Superior temporal gyrus (tissue), 1 donor: ENCODE results near the gene IP6K3.

Source experiments
- DNase-seq: peaks from one replicate; pipeline ENCODE4 v3.0.0-alpha.2; 2016; ENCODE audit errors: extremely low spot score

The IP6K3 gene

DNA sequence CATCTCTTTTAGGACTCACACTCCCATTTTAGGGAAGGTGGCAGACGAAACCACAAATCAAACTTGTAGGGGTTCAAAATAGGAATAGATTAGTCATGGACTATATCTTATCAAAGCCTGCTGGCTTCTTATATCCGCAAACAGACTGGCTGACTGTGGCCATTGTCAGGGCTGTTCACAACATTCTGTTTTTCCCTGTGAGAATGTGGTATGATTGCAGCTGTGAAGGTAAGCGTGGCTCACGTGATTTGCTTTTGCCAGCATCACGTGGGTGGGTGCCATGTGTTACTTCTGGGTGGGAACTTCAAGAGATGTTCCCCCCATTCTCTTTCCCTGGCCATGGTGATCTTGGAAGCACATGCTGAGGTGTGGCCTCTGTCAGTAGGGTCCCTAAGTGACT lies 5.9 kb downstream of the IP6K3 start:
- no peak for DNase-seq

DNA sequence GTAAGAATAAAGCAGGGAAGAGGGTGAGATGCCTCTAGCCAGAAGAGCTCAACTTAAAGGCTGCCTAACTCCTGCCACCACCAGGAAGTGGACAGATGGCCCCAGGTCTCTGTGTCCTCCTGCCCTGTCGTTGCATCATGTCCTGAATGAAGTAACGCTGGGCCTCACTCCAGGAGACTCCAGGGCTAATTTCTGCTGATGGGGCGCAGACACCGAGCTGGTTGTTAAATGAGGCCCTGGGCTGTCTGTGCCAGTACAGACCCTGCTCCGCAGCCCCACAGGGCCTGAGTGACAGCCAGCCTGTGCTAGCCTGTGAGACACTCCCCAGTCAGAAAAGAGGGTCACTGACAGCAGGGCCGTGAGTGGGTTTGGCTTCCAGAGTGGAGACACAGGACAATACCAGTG lies 6.5 kb downstream of the IP6K3 start:
- DNase-seq: no peak

- DNase-seq: no peak
Measured at GRCh38 chr6:33739571-33739970, 7.1 kb downstream of the IP6K3 start.

GRCh38 chr6:33738879-33739278 lies 7.8 kb downstream of the IP6K3 start:
- no peak for DNase-seq

DNA sequence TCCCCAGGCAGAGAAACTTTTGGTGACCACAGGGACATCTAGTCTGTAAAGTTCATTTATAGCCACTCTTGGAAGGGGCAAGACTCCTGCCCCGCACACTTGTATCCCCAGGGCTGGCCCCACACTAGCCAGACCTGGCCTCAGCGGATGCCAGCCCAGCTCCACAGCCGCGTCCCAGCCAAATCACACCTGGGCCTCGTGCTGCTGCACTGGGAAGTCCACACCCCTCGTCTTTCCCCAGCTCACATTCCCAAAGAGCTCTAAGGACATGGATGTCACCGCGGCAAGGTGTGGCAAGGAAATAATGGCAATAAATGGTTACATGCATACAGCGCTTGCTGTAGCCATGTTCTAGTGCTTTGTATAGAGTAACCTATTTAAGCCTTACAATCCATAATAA lies 8.6 kb downstream of the IP6K3 start:
- DNase-seq: no peak

DNA sequence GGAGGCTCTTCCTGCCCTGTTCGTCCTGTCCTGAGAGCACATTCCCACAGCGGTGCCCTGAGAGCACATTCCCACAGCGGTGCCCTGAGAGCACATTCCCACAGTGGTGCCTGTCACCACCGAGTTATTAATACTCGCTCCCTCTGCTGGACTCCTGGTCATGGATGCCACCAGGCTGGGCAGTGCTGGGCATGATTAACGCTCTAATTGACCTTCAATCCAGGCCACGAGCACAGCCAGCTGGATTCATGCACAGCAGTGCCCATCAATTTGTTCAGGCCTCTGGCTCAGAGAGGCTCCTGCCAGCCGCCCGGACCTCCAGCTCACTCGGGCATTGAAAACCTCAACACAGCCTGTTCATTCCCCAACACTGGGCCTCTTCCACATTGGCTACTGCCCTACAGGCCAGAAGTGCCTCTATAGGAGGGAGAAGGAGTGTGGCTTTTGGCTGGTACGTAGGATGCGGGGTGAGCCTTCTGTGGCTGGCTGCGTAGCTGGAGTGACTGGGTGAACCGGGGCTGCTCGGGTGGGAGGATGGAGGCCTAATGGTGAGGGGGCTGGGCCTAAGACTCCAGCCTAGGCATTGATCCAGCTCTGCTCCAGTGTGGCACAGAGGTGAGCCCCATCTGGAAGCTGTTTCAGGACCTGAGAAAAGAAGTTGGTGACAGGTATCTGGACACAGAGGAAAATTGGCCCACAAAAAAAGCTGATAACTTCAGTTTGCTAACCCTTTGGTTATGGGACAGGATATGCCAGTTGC lies 9.3 kb downstream of the IP6K3 start:
- no peak for DNase-seq

DNA sequence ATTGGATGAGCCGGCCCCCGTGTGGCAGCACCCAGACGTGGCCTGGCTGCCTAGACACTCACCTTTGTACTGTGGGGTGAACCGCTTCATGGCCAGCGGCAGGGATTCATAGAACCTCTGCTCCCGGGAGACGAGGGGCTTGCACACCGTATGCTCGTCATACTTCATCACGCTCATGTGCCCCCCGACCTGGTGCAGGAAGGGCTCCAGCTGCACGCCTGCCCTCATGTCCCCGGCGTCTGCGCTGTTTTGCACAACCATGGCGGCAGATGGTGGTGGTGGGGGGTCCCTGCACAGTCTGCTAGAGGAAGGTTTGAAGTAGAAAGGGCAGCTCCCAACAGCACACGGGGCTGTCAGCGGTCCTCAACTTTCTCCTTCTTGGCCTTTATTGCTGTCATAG lies 11.5 kb downstream of the IP6K3 start:
- DNase-seq: no peak

GRCh38 chr6:33733709-33734007 lies 13.0 kb downstream of the IP6K3 start:
- DNase-seq: no peak

DNA sequence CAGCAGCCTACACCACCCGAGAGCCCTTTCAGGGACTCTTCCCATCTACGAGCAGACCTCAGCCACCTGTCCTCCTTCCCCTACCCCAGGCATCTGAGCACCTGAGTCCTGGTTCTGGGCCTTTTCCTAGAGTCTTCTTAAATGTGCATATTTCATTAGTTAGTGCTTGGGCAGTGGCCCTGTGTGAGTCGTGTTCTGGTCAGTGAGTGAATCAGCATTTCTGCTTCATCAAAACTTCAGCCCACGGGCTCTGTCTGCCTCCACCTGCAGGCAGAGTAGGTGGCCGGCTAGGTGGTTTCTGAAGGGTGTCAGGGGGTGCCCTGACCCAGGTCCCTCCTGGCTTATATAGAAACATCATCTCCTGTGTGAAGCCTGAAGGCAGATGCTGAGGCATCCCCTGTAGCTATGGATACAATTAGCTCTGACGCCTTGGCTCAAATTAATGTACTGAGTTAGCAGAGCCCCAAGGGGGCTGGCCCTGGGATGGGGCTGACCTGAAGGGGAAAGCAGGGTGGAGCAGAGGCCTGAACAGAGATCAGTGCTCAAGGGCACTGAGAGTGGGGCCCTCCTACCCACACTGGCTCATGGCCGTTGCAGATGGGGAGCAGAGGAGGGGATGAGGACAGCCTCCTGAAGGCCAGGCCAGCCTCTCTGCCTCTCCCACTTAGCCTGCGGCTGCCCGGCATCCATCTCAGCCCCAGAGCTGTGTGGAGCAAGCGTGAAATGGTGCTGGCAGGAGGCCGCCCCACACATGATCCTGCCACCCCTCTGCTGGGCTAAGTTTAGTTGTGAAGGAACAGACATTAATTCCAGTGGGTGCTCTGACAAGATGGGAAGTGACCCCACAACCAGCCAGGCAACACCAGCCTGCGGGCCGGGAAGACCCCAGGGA lies 13.6 kb downstream of the IP6K3 start:
- no peak for DNase-seq

DNA sequence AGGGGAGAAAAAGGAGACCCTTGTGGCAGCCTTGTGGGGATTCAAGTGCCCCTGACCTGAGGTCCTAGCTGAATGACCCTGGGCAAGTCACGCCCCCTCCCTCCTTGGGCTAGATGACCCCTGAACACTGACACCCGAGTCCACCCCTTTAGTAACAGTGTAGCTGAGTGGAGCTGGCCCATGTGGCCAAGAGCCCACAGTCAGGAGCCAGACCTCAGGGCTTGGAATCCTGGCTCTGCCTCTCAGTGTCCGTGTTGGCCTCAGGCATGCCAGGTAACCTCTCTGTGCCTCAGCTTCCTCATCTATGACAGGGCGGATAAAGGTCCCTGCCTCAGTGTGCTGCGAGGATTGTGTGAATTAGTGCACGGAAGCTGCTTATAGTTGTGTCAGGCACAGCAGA lies 14.3 kb downstream of the IP6K3 start:
- DNase-seq: no peak

- no peak for DNase-seq
Measured at GRCh38 chr6:33731751-33732282, 14.9 kb downstream of the IP6K3 start.

GRCh38 chr6:33731035-33731434 lies 15.7 kb downstream of the IP6K3 start:
- no peak for DNase-seq

GRCh38 chr6:33730611-33731010 lies 16.1 kb downstream of the IP6K3 start:
- no peak for DNase-seq

DNA sequence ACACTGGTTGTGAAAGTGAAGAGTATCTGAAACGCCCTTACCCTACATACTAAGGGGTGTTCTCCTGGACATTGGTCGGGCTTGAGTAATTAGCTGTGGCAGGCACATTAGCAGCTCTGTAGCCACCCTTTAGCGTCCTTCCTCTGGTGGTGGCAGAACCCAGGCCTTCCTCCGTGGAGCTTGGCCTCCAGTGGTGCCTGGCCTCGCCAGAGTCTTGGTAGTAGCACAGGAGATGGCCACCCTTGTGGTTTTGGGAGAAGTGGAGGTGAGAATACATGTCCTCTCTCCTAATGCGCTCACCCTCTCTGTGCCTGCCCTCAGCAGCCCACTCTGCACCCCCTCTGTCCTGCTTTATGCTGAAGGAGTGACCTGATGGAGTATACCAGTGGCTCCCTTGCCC lies 17.6 kb downstream of the IP6K3 start:
- no peak for DNase-seq

DNA sequence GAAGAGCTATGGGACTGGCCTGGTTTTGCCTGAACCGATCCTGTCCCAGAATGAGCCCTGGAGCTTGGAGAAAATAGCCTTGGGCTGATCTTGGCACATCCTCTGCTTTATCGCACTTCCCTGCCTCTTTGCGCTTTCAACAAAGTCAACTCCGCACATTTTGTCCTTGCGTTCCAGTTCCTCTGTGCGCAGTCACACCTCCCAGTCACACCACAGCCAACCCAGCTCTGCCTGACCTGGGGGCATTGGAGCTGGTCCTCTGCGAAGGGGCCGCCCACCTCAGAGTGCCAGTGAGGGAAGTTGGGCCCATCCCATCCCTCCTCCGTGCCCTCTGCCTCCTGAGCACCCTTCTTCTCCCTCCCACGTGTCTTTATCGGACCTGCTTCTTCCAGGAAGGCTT lies 18.3 kb downstream of the IP6K3 start:
- DNase-seq: no peak

GRCh38 chr6:33727932-33728331 lies 18.8 kb downstream of the IP6K3 start:
- no peak for DNase-seq

DNA sequence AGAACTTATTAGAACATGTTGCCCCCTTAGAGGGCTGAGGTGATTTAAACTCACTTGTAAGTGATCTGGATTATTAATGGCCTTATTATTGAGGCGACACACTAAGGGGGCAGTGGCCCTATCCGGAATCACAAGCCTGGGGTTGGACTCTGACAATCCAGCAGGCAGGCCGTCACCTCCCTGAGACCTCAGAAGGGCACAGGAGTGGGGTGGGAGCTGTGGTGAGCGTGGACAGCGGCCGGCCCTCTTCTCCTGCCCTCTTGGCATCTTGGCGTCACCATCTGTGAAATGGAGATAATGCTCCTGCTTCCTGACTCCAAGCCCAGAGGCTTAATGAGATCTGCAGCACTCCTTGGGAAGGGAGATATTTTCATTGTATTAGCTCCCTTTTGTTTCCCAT lies 19.6 kb downstream of the IP6K3 start:
- DNase-seq: no peak

DNA sequence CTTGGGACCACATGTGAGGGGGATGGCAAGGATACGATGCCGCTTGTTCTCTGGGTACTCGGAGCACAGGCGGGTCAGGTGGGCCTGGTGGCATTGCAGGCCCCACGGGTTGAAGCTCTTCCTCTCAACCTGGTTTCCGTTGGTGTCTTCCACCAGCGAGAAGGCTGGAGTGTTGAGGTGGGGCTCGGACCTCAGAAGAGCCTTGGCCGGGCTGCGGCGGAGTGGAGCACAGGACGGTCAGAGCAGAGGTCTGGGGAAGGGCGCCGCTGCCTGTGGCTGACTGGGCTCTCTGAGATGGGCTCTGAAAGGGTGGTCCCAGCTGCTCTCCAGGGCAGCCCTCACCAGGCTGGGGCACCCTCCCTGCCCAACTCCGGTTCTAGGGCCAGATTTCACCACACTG lies 20.0 kb downstream of the IP6K3 start:
- DNase-seq: no peak

- no peak for DNase-seq
Measured at GRCh38 chr6:33725891-33726673, 20.6 kb downstream of the IP6K3 start.

DNA sequence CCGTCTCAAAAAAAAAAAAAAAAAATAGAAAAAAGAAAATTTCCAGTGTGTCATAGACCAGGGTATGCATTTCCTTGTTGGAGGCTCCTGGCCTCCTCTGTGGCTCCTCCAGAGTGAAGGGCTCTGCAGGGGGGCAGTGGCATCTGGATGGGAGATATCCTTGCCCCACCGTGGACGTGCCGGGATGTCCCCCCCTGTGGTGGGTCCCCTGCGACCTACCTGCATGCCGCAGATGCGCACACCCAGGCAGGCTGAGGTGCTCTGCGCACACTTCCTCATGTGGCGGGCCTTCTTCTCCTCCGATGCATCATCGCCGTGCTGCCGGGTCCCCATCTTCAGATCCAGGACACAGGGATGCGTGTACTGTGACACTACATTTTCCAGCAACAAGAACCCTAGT lies 21.5 kb downstream of the IP6K3 start:
- DNase-seq: no peak

- no peak for DNase-seq
Measured at GRCh38 chr6:33724102-33725023, 22.3 kb downstream of the IP6K3 start.
